ENCODE measurements around the gene DNAJC21. TPM values are rescaled to one million over a fixed set of nuclear protein-coding genes. Genes with fewer than 3 reads are reported as not detected.

Gene DNAJC21
- 50.9 TPM for polyA plus RNA-seq (ENCODE audit: insufficient read length)

- peak; percentile 81 for DNase-seq (ENCODE audit: low read depth)
These were observed at the start of gene DNAJC21 for GRCh38 chr5:34929134-34929719. Gene DNAJC21 (plus strand): TSS chr5:34929559. CDS start chr5:34929820, 261 bp downstream.

GRCh38 chr5:34881246-34881645, 48.1 kb upstream of the DNAJC21 start:
- no peak for DNase-seq (ENCODE audit: low read depth)

GRCh38 chr5:34886392-34887119, 42.8 kb upstream of the DNAJC21 start:
- DNase-seq (ENCODE audit: low read depth), result no peak

- DNase-seq (ENCODE audit: low read depth), result no peak
These were observed 40.0 kb upstream of the DNAJC21 start for GRCh38 chr5:34889394-34889793.

- peak; percentile 93 for DNase-seq (ENCODE audit: low read depth)
These were observed 37.4 kb upstream of the DNAJC21 start for GRCh38 chr5:34891981-34892380.

GRCh38 chr5:34892414-34892813, 36.9 kb upstream of the DNAJC21 start:
- no peak for DNase-seq (ENCODE audit: low read depth)

GRCh38 chr5:34894716-34895115, 34.6 kb upstream of the DNAJC21 start:
- DNase-seq (ENCODE audit: low read depth), result no peak

- DNase-seq (ENCODE audit: low read depth), result no peak
These were observed 33.5 kb upstream of the DNAJC21 start for GRCh38 chr5:34895641-34896419.

- no peak for DNase-seq (ENCODE audit: low read depth)
These were observed 31.7 kb upstream of the DNAJC21 start for GRCh38 chr5:34897646-34898045.

GRCh38 chr5:34898258-34898895, 31.0 kb upstream of the DNAJC21 start:
- peak; percentile 49 for DNase-seq (ENCODE audit: low read depth)

GRCh38 chr5:34899066-34899465, 30.3 kb upstream of the DNAJC21 start:
- no peak for DNase-seq (ENCODE audit: low read depth)

GRCh38 chr5:34900652-34901051, 28.7 kb upstream of the DNAJC21 start:
- DNase-seq (ENCODE audit: low read depth), result no peak

- no peak for DNase-seq (ENCODE audit: low read depth)
These were observed 26.1 kb upstream of the DNAJC21 start for GRCh38 chr5:34903260-34903659.

- DNase-seq (ENCODE audit: low read depth), result no peak
These were observed 23.8 kb upstream of the DNAJC21 start for GRCh38 chr5:34905564-34905963.

GRCh38 chr5:34913072-34913471, 16.3 kb upstream of the DNAJC21 start:
- no peak for DNase-seq (ENCODE audit: low read depth)

- no peak for DNase-seq (ENCODE audit: low read depth)
These were observed 14.7 kb upstream of the DNAJC21 start for GRCh38 chr5:34914671-34915138.

- DNase-seq (ENCODE audit: low read depth), result peak; percentile 96
These were observed 14.1 kb upstream of the DNAJC21 start, which contains the start of the genes BRIX1 and RAD1 for GRCh38 chr5:34915139-34915855. Gene BRIX1 (plus strand): TSS chr5:34915711. CDS start chr5:34915739, 28 bp downstream. Gene RAD1 (minus strand): TSS chr5:34915504. CDS start chr5:34914892, 612 bp downstream.

- DNase-seq (ENCODE audit: low read depth), result no peak
These were observed 13.5 kb upstream of the DNAJC21 start for GRCh38 chr5:34915856-34916192.

GRCh38 chr5:34916518-34916917, 12.8 kb upstream of the DNAJC21 start:
- no peak for DNase-seq (ENCODE audit: low read depth)

- DNase-seq (ENCODE audit: low read depth), result no peak
These were observed 11.3 kb upstream of the DNAJC21 start for GRCh38 chr5:34918025-34918424.

GRCh38 chr5:34919077-34919476, 10.3 kb upstream of the DNAJC21 start:
- no peak for DNase-seq (ENCODE audit: low read depth)

Data from forelimb muscle (tissue), 1 donor.